GM19099 (cell line): Measurements from ENCODE around the gene MOV10L1.

Experiments used
- POLR2A ChIP-seq: IDR thresholded peaks from 3 replicates; pipeline ENCODE4 v1.6.1; 2011; ENCODE audit warnings: low read depth; ENCODE audit not compliant: insufficient read length; ENCODE audit errors: extremely low read depth

Gene MOV10L1

DNA sequence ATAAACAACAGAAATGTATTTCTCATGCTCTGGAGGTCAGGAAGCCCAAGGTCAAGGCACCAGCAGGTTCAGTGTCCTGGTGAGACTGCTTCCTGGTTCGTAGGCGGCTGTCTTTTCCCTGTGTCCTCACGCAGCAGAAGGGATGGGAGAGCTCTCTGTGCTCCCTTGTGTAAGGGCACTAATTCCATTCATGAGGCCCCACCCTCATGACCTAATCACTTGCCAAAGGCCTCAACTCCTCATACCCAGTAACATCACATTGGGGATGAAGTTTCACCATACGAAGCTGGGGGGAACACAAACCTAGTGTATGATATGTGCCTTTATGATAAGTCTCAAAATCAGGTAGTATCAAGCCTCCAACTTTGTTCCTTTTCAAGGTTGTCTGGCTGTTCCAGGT is 42.1 kb downstream of the MOV10L1 start:
- no peak for TF ChIP-seq POLR2A

- no peak for TF ChIP-seq POLR2A
These were observed 44.7 kb downstream of the MOV10L1 start for GRCh38 chr22:50134481-50134880.

GRCh38 chr22:50136581-50137015 is 46.8 kb downstream of the MOV10L1 start:
- no peak for TF ChIP-seq POLR2A

GRCh38 chr22:50138041-50138440 is 48.2 kb downstream of the MOV10L1 start:
- TF ChIP-seq POLR2A = no peak

DNA sequence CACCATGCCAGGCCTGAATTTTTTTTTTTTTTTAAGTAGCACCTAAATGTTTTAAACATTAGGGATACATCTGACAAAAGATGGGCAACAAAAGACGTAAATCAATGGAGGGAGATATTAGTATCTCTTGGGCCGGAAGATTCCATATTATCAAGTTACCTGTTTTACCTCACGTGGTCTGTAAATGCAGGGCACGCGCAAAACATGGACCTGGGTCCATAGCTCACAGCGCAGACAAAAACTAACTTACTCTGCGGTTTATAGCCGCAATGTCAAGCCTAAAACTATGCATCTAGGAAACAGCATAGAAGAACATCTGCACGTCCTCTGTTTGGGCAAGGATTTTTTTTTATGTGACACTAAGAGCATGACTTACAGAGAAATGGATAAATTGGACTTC is 49.2 kb downstream of the MOV10L1 start:
- no peak for TF ChIP-seq POLR2A

DNA sequence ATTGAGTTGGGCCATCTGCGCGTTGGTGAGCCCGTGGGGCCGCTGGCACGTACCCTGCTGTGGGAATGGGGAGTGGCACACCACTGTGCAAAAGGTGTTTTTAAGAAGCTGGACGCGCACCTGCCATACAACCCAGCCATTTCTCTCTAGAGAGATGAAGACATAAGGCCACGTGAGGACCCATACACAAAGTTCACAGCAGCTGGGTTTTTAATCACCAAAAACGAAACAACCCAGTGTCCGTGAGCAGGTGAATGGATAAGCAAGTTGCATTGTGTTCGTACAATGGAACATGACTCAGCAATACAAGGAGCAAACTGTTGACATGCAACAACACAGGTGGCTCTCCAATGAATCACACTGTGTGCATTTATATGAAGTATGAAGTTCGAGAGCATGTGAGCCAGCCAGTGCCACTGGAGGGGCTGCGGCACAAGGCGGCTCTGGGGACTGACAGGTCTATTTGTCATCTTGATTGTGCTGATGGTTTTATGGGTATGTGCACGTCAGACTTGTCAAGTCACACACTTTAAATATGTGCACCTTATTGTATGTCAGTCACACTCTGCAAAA is 50.1 kb downstream of the MOV10L1 start:
- TF ChIP-seq POLR2A = no peak

DNA sequence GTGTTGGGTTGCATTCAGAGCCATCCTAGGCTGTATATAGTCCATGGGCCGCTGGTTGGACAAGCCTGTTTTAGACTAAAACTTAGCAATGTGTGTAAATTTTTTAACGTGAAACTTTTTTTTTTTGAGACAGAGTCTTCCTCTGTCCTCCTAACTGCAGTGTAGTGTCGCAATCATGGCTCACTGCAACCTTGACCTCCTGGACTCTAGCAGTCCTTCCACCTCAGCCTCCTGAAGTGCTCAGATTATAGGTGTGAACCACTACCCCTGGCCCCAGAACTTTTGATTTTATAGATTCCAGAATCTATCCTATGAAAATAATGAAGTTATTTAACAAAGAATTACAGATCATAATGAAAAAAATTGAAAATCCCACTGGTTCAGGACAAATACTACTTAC is 50.8 kb downstream of the MOV10L1 start:
- TF ChIP-seq POLR2A = no peak

- TF ChIP-seq POLR2A = no peak
These were observed 51.7 kb downstream of the MOV10L1 start for GRCh38 chr22:50141462-50141861.

DNA sequence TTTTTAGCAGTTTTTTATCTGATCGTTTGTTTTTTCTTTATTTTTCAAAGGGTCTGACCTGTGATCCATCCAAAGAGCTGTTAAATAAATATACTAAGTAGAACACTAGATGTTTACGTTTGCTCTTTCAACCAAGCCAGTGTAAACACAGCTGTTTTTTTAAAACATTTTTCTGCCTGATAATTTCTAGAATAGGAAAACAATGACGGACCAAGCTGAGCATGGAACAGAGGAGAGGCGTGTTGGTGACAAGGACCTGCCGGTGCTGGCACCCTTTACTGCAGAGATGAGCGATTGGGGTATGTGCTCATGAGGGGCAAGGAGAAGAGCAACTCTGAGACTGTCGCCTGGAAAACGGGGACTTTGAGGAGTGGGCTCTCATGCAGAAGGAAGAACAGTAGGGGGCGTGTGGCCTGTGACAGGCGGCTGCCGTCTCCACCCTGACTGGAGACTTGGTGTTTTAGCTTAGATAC is 52.1 kb downstream of the MOV10L1 start:
- TF ChIP-seq POLR2A = no peak

DNA sequence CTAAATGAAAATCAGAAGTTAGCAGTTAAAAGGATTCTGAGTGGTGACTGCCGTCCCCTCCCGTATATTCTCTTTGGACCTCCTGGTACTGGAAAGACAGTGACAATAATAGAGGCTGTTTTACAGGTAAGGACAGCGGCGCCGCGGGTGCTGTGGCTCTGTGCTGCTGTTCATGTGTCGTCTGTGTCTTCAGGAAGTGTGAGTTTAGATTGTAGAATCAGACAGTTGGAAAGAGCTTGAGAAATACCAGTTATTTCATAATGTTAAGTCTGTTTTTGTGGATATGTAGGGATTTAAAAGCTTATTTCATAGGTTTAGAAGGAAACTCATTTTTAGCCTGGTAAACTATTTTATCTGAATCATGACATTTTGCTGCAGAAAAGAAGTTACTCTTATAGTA is 53.3 kb downstream of the MOV10L1 start:
- no peak for TF ChIP-seq POLR2A

DNA sequence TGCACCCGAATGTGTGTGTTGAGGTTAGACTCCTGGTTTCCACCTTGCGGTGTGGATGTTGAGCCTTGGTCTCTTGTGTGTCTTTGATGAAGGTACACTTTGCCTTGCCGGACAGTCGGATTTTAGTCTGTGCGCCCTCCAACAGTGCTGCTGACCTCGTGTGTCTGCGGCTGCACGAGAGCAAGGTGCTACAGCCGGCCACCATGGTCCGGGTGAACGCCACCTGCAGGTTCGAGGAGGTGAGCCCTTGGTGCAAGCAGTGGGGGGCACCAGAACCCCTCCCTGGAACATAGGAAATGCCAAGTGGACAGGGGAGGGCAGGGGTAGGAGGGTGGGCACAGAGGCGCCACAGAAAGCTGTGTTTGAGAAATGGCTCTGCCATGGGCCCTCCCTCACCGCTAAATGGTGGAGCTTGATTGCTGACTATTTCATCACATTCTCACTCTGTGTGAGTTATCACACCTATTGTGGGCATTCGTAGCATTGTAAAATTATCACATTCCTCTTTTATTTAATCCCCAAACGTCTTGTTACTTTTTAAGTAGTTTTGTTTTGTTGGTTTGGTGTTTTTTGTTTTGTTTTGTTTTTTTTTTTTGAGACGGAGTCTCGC is 54.3 kb downstream of the MOV10L1 start:
- no peak for TF ChIP-seq POLR2A

DNA sequence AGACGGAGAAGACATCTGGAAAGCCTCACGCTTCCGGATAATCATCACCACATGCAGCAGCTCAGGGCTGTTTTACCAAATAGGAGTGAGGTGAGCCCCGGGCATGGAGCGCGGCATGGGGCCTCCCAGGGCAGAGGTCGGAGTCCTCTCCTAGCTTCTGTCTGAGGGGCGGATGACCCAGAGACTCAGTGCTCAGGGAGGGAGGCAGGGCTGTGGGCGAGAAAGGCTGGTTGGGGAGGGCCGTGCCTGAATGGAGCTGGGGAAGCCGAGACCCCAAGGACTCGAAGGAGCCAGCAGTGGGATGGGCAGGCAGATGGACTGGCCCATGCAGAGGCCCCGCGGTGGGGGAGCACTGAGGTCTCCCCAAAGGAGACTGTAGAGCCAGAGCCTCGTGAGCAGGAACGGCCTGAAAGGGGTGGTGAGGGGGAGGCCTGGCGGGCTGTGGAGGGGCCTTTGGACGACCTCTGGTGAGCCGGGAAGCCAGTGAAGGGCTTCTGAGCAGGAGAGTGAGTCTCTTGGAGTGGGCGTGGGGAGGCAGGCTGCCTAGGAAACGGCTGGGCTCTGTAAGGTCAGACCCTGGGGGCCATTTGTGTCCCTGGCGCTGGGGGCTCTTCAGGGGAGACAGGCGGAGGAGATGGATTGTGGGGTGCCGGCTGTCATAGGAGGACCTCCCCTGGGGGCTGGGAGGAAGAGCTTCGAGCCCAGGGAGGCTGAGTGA is 56.1 kb downstream of the MOV10L1 start:
- TF ChIP-seq POLR2A = no peak

GRCh38 chr22:50146439-50147238 is 56.8 kb downstream of the MOV10L1 start:
- TF ChIP-seq POLR2A = no peak

GRCh38 chr22:50148166-50148500 is 58.3 kb downstream of the MOV10L1 start:
- no peak for TF ChIP-seq POLR2A

GRCh38 chr22:50148991-50149721 is 59.4 kb downstream of the MOV10L1 start:
- no peak for TF ChIP-seq POLR2A
